ENCODE results near the gene GALNT10.

Gene GALNT10

GRCh38 chr5:154202379-154203260, 12.1 kb downstream of the GALNT10 start:
- DNase-seq (ENCODE audit: low read depth in 3 of 3, low spot score in 1 of 3): peak in 1 of 3 donors; percentile 35

DNA sequence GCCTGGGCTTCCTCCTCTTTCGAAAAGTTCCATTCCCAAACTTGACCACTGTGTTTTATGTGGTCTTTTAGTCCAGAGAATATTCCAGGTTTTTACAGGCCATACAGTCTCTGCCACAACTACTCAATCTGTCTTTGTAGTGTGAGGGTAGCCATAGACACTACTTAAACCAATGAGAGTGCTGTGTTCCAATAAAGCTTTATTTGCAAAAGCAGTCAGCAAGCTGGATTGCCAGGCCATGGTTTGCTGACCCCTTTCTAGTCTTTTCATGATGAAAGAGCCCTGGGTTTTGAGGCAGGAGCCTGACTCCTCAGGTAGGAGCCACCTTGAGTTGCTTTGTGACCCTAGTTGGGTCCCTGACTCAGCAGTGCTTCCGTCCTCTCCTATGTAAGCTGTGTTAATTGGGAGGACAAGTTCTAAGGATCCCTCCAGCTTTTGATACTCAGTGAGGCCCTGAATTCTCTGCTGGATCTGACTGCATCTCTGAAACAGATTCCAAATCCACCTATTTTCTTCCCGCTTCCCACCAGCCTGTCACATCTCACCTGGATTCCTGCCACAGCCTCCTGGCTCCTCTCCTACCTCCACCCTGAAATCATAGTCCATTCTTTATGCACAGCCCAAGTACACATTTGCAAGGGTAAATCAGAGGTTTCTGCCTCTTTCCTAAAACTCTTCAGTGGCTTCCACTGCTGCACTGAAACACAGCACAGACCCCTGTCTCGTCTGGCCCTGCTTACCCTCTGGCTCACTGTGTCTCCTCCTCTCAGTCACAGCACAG, 13.5 kb downstream of the GALNT10 start:
- no peak for DNase-seq (ENCODE audit: low read depth in 3 of 3, low spot score in 1 of 3)

DNA sequence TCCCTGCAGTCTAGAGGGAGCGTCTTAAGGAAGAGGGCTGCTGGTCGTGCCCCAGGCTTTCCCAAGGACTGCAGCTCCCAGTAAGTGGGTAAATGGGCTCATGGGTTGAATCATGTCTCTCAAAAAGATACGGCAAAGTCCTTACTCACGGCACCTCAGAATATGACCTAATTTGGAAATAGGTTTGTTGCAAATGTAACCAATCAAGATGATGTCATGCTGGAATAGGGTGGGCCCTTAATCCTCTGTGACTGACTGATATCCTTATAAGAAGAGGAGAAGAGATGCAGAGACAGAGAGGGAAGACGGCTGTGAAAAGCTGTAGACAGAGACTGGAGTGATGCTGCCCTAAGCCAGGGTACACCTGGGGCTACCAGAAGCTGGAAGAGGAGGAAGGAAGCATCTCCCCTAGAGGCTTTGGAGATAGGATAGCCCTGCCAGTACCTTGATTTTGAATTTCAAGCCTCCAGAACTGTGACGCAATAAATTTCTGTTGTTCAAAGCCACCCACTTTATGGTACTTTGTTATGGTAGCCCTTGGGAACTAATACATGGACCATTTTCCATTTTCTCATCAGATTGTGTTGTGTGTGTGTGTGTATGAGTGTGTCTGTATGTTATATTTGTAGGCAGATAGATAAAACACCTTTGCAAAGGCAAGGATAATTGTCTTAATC, 15.0 kb downstream of the GALNT10 start:
- DNase-seq (ENCODE audit: low read depth in 3 of 3, low spot score in 1 of 3): no peak

DNA sequence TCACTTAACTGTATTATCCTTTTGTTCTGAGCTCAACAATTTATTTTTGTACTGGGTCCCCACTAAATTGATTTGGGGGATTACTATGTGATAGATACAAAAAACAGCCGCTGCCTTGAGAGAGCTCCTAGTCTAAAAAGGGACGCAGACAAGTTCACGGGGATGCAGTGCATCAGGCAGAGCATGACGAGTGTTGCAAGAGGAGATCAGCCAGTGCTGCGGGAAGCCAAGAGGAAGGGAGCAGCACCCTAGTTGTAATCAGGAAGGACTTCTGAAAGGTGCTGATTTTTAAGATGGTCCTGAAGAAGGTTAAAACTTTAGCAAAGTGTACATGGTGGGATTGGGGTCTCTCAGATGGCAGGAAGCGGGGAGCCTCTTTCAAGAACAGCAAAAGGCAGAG, 15.8 kb downstream of the GALNT10 start:
- no peak for DNase-seq (ENCODE audit: low read depth in 3 of 3, low spot score in 1 of 3)

DNA sequence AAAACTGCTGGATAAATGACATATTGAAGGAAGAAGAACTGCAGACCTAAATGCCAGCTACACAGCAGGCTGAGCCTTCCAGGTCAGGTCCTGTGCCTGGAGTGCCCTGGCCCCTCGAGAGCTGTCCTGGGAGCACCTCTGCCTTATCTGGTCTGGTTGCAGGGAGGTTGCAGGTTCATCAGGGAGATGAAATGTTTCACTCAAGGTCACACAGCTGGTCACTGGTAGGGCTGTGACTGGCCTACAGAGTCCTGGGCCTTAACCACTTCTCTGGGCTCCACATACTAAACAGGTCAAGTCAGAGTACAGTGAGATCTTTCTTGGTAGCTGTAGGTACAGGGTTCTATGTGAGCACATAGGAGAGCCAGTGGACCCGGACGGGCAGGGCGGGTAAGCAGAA, 16.7 kb downstream of the GALNT10 start:
- DNase-seq (ENCODE audit: low read depth in 3 of 3, low spot score in 1 of 3): no peak

DNA sequence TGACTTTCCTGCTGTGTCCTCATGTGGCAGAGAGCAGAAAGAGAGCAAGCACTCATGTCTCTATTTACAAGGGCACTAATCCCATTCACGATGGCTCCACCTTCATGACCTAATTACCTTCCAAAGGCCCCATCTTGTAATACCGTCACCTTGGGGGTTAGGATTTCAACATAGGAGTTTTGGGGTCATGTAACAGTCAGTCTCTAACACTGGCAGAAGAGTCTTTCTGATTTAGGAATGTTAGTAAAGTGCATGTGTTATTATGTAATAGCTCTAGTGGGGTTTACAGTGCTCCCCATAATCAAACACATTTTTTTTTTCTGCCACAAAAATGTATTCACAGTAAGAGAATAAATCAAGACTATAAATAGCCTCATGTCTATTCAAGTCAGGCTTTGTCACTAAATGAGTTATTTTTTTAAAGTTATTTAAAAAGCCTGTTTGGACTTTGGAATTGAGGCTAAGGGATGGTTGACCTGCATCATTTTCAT, 19.1 kb downstream of the GALNT10 start:
- DNase-seq (ENCODE audit: low read depth in 3 of 3, low spot score in 1 of 3): no peak

GRCh38 chr5:154210163-154210562, 19.6 kb downstream of the GALNT10 start:
- no peak for DNase-seq (ENCODE audit: low read depth in 3 of 3, low spot score in 1 of 3)

GRCh38 chr5:154211641-154212390, 21.3 kb downstream of the GALNT10 start:
- DNase-seq (ENCODE audit: low read depth in 3 of 3, low spot score in 1 of 3): no peak

GRCh38 chr5:154213592-154213991, 23.1 kb downstream of the GALNT10 start:
- no peak for DNase-seq (ENCODE audit: low read depth in 3 of 3, low spot score in 1 of 3)

- no peak for DNase-seq (ENCODE audit: low read depth in 3 of 3, low spot score in 1 of 3)
These were observed 24.0 kb downstream of the GALNT10 start for GRCh38 chr5:154214371-154215106.

- DNase-seq (ENCODE audit: low read depth in 3 of 3, low spot score in 1 of 3): no peak
These were observed 25.2 kb downstream of the GALNT10 start for GRCh38 chr5:154215571-154216325.

DNA sequence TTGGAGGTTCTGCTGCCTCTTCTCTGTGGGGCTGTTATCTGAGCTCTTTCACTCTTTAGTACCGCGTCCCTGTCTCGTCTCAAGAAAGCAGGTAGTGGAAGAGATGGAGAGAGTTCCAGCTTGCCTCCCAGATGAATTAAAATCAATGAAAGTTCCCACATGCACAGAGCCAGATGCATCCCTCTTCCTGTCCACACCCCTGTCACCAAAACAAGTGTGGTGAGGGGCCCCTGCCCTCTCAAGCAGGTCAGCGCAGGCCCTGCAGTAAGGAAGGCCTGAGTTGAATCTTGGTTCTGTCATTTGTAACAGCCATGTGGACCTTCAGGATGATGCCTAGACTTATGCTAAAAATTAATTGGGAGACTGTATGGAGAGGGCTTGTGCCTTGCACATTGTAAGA, 26.9 kb downstream of the GALNT10 start:
- DNase-seq (ENCODE audit: low read depth in 3 of 3, low spot score in 1 of 3): no peak

DNA sequence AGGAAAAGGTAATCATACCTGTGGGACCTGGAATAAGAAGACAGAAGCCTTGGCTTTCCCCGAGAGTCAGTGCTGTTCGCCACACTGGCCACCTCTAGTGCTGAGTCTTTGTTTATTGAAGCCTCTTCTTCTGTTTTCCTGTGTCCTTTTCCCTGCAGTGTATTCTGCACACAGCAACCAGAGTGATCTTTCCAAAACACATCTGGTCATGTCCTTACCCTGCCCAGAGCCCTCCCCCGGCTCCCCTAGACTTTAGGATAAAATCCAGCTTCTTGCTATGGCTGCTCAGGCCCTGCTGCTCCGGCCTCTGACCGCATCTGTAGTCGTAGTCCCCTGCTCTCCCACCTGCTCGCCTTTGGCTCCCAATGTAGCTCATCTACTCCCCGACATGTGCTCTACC, 28.3 kb downstream of the GALNT10 start:
- DNase-seq (ENCODE audit: low read depth in 3 of 3, low spot score in 1 of 3): no peak

- DNase-seq (ENCODE audit: low read depth in 3 of 3, low spot score in 1 of 3): no peak
These were observed 30.1 kb downstream of the GALNT10 start for GRCh38 chr5:154220625-154221024.

DNA sequence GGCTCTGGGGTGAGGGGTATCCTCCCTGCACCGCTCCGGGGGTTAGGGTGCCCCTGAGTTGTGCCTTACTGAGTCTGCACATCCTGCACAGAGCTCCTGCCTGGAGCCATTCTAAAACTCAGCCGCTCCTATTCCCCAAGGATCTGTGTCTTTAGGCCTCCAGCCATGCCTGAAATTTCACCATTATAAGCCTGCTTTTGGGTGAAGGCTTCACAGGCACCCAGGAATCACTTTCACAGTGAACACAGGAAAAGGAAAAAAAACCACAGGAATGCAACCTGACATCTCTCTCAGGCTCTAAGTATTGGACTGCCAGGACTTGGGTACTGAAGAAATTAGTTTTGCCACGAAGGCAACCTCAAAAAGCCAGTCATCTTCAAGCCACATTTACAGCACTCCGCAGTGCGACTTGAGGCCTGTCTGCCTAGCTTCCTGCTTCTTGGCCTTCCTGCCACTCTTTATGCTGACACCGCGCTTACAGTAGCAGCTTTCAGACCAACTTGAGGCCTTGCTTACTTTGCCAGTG, 30.9 kb downstream of the GALNT10 start:
- peak in 2 of 3 donors; percentile 17 to 37 for DNase-seq (ENCODE audit: low read depth in 3 of 3, low spot score in 1 of 3)

DNA sequence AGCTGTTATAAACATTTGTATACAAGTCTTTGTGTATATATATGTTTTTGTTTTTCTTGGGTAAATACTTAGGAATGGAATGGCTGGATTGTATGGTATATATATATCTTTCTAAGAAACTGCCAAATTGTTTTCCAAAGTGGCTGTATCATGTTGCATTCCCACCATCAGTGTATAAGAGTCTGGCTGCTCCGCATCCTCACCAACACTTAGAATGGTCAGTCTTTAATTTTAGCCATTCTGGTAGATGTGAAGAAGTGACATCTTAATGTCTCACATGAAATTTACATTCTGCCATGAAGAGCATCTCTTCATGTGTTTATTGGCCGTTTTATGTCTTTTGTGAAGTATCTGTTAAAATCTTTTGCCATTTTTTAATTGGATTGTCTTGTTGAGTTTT, 31.9 kb downstream of the GALNT10 start:
- DNase-seq (ENCODE audit: low read depth in 3 of 3, low spot score in 1 of 3): no peak

GRCh38 chr5:154223320-154223719, 32.8 kb downstream of the GALNT10 start:
- DNase-seq (ENCODE audit: low read depth in 3 of 3, low spot score in 1 of 3): no peak

DNA sequence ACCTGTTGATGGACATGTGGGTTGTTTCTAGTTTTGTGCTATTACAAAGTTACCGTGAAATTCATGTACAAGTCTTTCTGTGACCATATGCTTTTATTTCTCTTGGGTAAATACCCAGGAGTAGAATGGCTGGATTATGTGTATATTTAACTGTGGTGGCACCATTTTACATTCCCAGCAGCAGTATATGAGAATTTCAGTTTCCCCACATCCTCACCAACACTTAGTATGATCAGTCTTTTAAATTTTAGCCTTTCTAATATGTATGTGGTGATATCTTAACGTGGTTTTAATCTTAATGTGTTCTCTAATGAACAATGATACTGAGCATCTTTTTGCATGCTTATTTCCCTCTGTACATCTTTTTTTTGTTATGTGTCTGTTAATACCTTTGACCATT, 36.6 kb downstream of the GALNT10 start:
- no peak for DNase-seq (ENCODE audit: low read depth in 3 of 3, low spot score in 1 of 3)

DNA sequence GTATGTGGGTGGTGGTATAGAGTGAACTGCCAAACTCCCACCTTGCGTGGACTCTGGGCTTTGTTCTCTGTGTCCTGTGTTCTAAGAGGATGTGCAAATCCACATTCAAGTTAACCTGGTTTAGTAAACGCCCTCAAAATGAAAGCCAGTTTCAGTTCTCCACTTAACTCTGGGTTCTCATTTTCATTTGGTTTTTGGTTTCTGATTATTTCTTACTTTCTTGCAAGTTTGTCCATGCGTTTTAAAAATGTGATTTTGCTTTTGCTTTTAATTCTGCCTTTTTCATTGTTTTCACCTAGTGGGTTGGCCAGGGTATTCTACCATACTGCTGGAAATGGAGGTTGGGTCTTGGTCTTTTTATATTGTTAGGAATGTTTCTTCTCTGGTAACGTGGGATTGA, 38.2 kb downstream of the GALNT10 start:
- DNase-seq (ENCODE audit: low read depth in 3 of 3, low spot score in 1 of 3): no peak

All from stimulated activated CD4-positive, alpha-beta T cell treated with anti-CD3 and anti-CD28 coated beads, TNF-alpha, amount 100 ng/mL, for 1 hour (primary cell).